Hepatocyte (in vitro differentiated cells): ENCODE results near the gene RPSA. TPM values are rescaled to one million over a fixed set of nuclear protein-coding genes. Genes with fewer than 3 reads are reported as not detected.

ENCODE experiments used
- DNase-seq: peaks from one replicate; pipeline ENCODE4 v3.0.0-alpha.2; 2016; ENCODE audit warnings: low spot score
- H2AFZ ChIP-seq: fragments of 200-600 bp; sonication (generic); 2 replicates; pipeline ENCODE4 v1.6.0; 2016; ENCODE audit warnings: antibody characterized with exemption, mild to moderate bottlenecking
- H3K27ac ChIP-seq: fragments of 200-600 bp; sonication (generic); 2 replicates; pipeline ENCODE4 v1.5.1; 2016; ENCODE audit warnings: mild to moderate bottlenecking
- H3K27me3 ChIP-seq: fragments of 200-600 bp; sonication (generic); 2 replicates; pipeline ENCODE4 v1.6.1; 2016
- H3K36me3 ChIP-seq: fragments of 200-600 bp; sonication (generic); replicated peaks from 2 replicates; pipeline ENCODE4 v1.5.1; 2016; ENCODE audit warnings: low read depth; ENCODE audit not compliant: insufficient read depth
- H3K4me1 ChIP-seq: fragments of 200-600 bp; sonication (generic); 2 replicates; pipeline ENCODE4 v1.5.1; 2016; ENCODE audit warnings: mild to moderate bottlenecking, moderate library complexity; ENCODE audit not compliant: insufficient read depth
- H3K4me2 ChIP-seq: fragments of 200-600 bp; sonication (generic); 2 replicates; pipeline ENCODE4 v1.6.0; 2016
- H3K4me3 ChIP-seq: fragments of 200-600 bp; sonication (generic); 2 replicates; pipeline ENCODE4 v1.5.1; 2016; ENCODE audit warnings: mild to moderate bottlenecking
- H3K79me2 ChIP-seq: fragments of 200-600 bp; sonication (generic); 2 replicates; pipeline ENCODE4 v1.6.0; 2017; ENCODE audit warnings: mild to moderate bottlenecking
- H3K9me2 ChIP-seq: fragments of 200-600 bp; sonication (generic); replicated peaks from 2 replicates; pipeline ENCODE4 v1.6.0; 2017; ENCODE audit warnings: mild to moderate bottlenecking; ENCODE audit not compliant: insufficient read depth
- H3K9me3 ChIP-seq: fragments of 200-600 bp; sonication (generic); 2 replicates; pipeline ENCODE4 v1.5.1; 2016; ENCODE audit warnings: low read depth, mild to moderate bottlenecking
- H4K20me1 ChIP-seq: fragments of 200-600 bp; sonication (generic); 2 replicates; pipeline ENCODE4 v1.6.0; 2016; ENCODE audit warnings: mild to moderate bottlenecking; ENCODE audit not compliant: insufficient read depth, poor library complexity, severe bottlenecking
- CTCF ChIP-seq: fragments of 200-600 bp; sonication (generic); IDR thresholded peaks from 2 replicates; pipeline ENCODE4 v1.5.1; 2016; ENCODE audit warnings: antibody characterized with exemption, mild to moderate bottlenecking; ENCODE audit not compliant: poor library complexity
- EZH2 ChIP-seq: fragments of 200-600 bp; sonication (generic); IDR thresholded peaks from 2 replicates; pipeline ENCODE4 v1.6.1; 2016; ENCODE audit warnings: antibody characterized with exemption, mild to moderate bottlenecking, borderline replicate concordance
- EZH2phosphoT487 ChIP-seq: fragments of 200-600 bp; sonication (generic); IDR thresholded peaks from one replicate; pipeline ENCODE4 v1.6.1; 2018; ENCODE audit warnings: antibody characterized with exemption, mild to moderate bottlenecking, low read depth, moderate library complexity; ENCODE audit not compliant: unreplicated experiment, severe bottlenecking
- WGBS: methylation state at CpG from one replicate; pipeline ENCODE4 v1.1.6; 2016; ENCODE audit warnings: low lambda C conversion rate; ENCODE audit errors: missing lambda C conversion rate; 5-methylcytosine and 5-hydroxymethylcytosine counted together
- polyA plus RNA-seq: library from polyadenylated mRNA; unstranded; fragments of >200 nt; fragmentation: Nextera tagmentation; extraction: Ambion mirVana; gene quantifications from 2 replicates; pipeline ENCODE4 v1.2.1, GENCODE V29; 2016
- total RNA-seq: library from RNA; depleted of rRNA; stranded (reverse); fragments of >200 nt; gene quantifications from 2 replicates; pipeline ENCODE4 v1.2.3, GENCODE V29; 2014

RPSA gene
- total and polyA plus RNA-seq, 2 experiments from 2014 or later: 249 to 961 TPM

DNA sequence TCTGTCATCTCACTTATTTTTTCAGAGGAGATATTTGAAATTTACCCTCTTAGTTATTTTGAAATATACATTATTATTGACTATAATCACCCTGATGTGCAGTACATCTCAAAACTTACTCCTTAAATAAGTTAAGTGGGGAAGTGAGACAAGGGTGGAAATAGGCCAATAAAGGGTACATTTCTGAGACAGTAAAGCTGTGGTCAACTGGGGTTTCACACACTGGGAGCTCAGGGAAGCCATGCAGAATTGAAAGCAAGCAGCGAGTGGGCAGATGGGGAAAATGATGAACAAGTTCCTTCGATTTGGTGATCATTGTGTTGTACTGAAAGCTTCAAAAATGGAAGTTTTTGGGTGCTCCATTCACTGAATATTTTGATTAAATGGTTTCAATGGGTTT, 39.4 kb downstream of the RPSA start:
- H3K9me3 ChIP-seq: no peaks in the 10 kb centered on the region
- no peak overlapping the region for H3K4me2 ChIP-seq
- 90% methylated on average over 2 of the region's 2 CpGs for WGBS
- H3K27ac ChIP-seq: no peak overlapping the region
- H4K20me1 ChIP-seq: no peaks in the 10 kb centered on the region
- no peak overlapping the region for H3K4me3 ChIP-seq
- TF ChIP-seq EZH2 (no peak), CTCF (no peak), EZH2phosphoT487 (no peak)
- no peaks in the 10 kb centered on the region for H3K27me3 ChIP-seq
- no peak overlapping the region for H2AFZ ChIP-seq
- H3K9me2 ChIP-seq: no peaks in the 10 kb centered on the region
- no peak for DNase-seq
- H3K4me1 ChIP-seq: peaks cover 6% of the 10 kb centered on the region
- H3K79me2 ChIP-seq: no peaks in the 10 kb centered on the region
- no peaks in the 10 kb centered on the region for H3K36me3 ChIP-seq

- H3K9me2 ChIP-seq: no peaks in the 10 kb centered on the region
- no peaks in the 10 kb centered on the region for H4K20me1 ChIP-seq
- no peak for DNase-seq
- no peak overlapping the region for H2AFZ ChIP-seq
- no peaks in the 10 kb centered on the region for H3K27me3 ChIP-seq
- peaks cover 6% of the 10 kb centered on the region for H3K4me1 ChIP-seq
- H3K27ac ChIP-seq: no peak overlapping the region
- H3K4me2 ChIP-seq: no peak overlapping the region
- H3K9me3 ChIP-seq: no peaks in the 10 kb centered on the region
- H3K36me3 ChIP-seq: no peaks in the 10 kb centered on the region
- no peaks in the 10 kb centered on the region for H3K79me2 ChIP-seq
- 84% methylated on average over 2 of the region's 2 CpGs for WGBS
- TF ChIP-seq EZH2phosphoT487 (no peak), EZH2 (no peak), CTCF (no peak)
- no peak overlapping the region for H3K4me3 ChIP-seq
Observed at GRCh38 chr3:39446444-39446843, 39.9 kb downstream of the RPSA start.

DNA sequence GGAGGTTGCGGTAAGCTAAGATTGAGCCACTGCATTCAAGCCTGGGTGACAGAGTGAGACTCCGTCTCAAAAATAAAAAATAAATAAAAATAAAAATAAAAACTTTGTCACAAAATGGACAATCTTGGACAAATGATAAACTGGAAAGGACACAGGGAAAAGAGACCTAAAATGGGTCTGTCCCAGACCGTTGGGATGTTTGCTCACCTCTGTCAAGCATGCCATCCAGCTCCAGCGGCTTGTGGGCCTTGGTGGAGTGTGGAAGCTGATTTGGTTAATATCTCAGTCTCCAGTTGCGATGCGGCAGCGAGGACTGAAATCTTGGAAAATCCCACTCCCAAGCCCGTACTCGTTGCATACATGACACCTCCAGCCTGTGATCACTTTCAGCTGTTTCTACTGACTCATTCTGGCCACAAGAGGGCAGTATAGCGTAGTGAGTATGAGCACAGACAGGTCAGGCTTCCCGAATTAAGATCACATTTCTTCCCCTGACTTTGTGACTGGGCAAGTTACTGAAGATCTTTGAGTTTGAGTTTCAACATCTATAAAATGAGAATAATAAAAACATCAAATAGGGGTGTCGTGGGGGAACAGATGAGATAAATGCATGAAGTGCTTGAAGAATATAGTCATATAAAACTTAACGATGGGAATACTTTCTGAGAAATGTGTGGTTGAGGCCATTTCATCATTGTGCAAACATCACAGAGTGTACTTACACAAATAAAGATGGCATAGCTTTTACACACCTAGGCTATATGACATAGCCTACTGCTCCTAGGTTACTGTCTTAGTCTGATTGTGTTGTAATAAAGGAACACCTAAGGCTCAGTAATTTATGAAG, 41.3 kb downstream of the RPSA start:
- no peaks in the 10 kb centered on the region for H3K9me3 ChIP-seq
- no peaks in the 10 kb centered on the region for H4K20me1 ChIP-seq
- peaks cover 6% of the 10 kb centered on the region for H3K4me1 ChIP-seq
- peak overlapping the region; percentile 63 for H3K4me2 ChIP-seq
- H3K27me3 ChIP-seq: no peaks in the 10 kb centered on the region
- 25% methylated on average over 13 of the region's 13 CpGs for WGBS
- TF ChIP-seq EZH2 (no peak), CTCF (peak; percentile 96), EZH2phosphoT487 (no peak)
- peak; percentile 93 for DNase-seq
- no peak overlapping the region for H3K4me3 ChIP-seq
- H3K9me2 ChIP-seq: no peaks in the 10 kb centered on the region
- no peaks in the 10 kb centered on the region for H3K79me2 ChIP-seq
- peak overlapping the region; percentile 42 for H3K27ac ChIP-seq
- H3K36me3 ChIP-seq: no peaks in the 10 kb centered on the region
- H2AFZ ChIP-seq: no peak overlapping the region
